HG03064 (cell line): ENCODE results near the gene MVB12B.

Experiments
- ATAC-seq: cut with Tn5 transposase; IDR thresholded peaks from one replicate; pipeline ENCODE4 v1.9.1; 2021; ENCODE audit warnings: low read depth; ENCODE audit not compliant: unreplicated experiment

Gene MVB12B

GRCh38 chr9:126354887-126355770 lies 28.5 kb downstream of the MVB12B start:
- ATAC-seq = no peak

DNA sequence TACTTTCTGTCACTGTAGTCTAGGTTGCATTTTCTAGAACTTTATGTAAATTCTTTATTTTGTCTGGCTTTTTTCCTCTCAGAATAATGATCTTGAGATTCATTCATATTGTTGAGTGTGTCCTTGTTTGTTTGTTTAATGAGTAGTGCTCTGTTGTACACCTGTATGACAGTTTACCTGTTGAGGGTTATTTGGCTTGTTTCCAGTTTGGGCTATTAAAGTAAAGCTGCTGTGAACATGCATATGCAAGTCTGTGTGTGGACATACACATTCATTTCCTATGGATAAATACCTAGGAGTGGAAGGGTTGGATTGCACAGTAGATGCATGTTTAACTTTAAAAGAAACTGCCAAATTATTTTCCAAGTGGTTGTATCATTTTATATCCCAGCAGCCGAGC lies 30.4 kb downstream of the MVB12B start:
- no peak for ATAC-seq

- ATAC-seq = no peak
Observed at GRCh38 chr9:126360073-126360472, 33.4 kb downstream of the MVB12B start.

DNA sequence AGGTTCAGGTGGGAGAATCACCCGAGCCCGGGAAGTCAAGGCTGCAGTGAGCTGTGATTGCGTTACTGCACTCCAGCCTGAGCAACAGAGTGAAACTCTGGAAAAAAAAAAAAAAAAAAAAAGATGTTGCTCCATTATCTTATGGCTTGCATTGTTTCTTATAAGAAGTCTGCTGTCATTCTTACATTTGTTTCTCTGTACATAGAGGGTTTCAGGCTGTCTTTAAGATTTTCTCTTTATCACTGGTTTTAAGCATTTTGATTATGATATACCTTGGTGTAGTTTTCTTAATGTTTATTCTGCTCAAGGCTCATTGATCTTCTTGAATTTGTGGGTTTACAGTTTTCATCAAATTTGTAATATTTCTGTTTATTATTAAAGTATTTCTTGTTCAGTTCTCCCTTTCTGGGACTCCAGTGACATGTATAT lies 35.2 kb downstream of the MVB12B start:
- no peak for ATAC-seq

GRCh38 chr9:126363250-126363649 lies 36.6 kb downstream of the MVB12B start:
- no peak for ATAC-seq

DNA sequence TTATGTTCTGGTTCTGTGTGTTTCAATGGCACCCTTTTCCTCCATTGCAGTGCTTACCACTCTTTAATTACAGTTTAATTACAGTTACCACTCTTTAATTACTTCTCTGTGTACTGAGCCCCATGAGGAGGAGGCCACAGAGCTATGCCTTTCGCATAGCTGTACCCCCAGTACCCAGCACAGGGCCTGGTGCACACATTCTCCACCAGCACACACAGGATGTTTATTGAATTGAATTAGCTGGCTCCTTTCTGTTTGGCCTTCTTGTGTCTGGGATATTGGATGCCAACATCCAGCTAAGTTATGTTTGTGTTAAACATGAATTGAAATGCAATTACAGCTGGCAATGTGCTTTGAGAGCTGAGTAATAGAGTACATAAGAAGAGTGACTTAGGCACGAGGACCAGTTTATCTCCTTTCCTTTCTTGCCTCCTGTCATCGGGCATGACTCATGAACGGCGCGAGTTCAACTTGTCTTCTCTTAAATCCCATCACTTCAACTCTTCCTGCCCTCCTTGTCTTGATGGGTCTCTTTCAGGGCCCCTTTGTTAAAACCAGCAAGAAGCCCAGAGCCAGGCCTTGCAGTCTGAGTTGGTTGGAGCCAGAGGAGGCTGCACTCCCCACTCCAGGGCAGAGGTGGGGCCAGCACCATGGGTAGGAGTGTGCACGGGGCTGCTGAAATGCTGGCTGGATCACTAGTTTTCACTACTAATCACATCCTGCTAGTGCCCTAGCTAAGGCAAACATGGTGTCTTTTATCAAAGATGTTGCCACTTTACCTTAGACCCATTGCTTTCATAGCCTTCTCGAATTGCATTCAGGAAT lies 37.4 kb downstream of the MVB12B start:
- no peak for ATAC-seq

- no peak for ATAC-seq
Observed at GRCh38 chr9:126365780-126366179, 39.2 kb downstream of the MVB12B start.

DNA sequence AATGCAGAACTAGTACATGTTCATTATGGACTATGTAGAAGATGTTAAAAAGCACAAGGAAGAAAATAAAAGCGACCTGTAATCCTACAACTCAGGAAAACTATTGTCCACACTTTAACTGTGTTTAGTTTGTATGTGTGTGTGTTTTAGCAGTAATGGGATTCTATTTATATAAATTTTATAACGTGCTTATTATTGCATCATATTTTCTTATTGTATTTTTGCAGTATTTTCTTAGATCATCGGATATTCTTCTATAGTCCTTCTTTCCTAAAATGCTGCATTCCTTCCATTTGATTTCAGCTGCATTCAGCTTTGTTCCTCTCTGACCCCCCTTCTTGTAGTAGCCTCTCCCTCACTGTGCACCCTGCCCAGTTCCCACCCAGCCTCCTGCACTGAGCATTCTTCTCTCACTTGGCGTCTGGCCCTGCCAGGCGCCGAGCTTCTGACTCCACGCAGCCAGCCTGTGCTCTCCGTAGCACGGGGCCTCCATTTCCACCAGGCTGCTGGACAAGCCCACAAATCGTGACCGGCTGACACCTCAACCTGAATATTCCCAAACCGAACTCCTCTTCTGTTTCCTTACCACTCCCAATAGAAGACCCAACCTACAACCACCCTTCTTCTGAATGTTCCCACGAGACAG lies 39.9 kb downstream of the MVB12B start:
- no peak for ATAC-seq

GRCh38 chr9:126367139-126367538 lies 40.5 kb downstream of the MVB12B start:
- ATAC-seq = no peak

- ATAC-seq = no peak
Observed at GRCh38 chr9:126367616-126368015, 41.0 kb downstream of the MVB12B start.

- no peak for ATAC-seq
Observed at GRCh38 chr9:126368020-126368419, 41.4 kb downstream of the MVB12B start.

DNA sequence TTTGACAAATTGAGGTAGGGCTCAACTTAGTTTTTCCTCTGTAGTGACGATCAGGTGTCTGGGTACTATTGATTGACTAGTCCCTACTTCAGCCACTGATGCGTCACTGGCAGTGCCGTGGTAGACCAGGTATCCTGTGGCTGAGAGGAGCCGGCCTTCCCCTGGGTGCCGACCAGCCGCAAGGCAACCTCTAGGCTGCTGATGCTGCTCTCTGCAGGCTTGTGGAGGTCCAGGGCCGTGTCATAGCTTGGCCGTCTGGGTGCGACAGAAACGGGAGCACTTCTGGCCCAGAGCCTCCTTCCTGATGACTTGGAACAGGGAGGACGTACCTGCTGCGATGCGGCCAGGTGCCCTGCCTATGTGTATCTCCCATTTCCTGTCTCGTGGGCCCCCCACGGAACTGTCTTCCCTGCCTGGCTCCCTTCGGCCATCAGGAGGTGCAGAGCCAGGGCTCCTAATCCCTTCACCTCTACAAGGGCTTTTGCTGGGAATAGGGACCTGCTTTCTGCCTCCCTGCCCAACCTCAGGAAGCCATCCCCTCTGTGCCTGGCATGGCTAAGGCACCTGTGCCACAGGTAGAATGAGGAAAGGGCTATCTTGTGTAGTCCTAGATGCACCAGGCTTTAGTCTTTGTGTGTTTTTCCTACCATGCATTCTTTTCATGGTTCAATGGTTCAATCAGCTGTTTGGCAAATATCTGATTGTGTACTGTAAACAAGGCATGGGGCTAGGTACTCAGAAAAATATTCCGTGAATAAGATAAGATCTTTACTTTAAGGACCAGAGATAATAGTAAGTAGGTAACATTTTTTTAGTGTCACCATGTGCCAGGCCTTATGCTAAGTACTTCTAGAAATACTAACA lies 44.6 kb downstream of the MVB12B start:
- ATAC-seq = no peak

DNA sequence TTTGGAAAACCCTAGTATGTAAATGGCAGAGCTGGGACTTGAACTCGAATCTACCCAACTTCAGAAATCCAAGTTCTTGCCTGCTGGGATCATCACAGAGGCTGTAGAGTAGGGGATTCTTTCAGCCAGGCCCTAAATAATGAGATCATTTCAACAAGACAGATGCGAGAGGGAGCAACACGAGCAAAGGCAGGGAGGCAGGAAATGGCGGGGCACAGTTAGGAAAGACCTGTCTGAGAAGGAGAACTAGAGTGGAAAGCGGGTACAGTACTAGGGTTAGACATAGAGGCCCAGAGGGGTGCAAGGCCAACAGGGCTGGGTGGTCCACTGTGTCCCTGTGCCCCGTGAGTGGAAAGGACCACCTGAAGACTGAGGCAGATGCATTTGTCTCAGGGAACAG lies 46.1 kb downstream of the MVB12B start:
- no peak for ATAC-seq

- ATAC-seq = no peak
Observed at GRCh38 chr9:126373241-126373640, 46.6 kb downstream of the MVB12B start.

DNA sequence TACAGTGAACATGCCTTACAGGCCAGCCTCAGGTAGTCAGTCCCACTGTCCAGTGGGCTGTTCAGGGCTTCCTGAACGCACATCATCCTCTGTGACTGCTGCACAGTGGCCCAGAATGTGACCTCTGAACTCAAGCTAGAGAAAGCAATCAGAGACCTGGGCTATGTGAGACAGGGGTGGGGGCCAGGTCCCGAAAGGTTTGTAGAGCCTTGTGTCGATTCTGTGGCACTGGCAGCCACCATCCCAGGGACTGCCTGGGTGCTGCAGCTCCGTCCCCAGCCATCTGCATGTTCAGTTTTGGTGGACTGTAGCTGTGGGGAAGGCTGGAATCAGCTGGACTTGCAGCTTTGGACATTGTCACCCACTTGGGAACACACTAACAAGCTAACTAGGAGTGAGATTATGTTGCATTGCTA lies 47.7 kb downstream of the MVB12B start:
- no peak for ATAC-seq

GRCh38 chr9:126375386-126375785 lies 48.8 kb downstream of the MVB12B start:
- no peak for ATAC-seq

DNA sequence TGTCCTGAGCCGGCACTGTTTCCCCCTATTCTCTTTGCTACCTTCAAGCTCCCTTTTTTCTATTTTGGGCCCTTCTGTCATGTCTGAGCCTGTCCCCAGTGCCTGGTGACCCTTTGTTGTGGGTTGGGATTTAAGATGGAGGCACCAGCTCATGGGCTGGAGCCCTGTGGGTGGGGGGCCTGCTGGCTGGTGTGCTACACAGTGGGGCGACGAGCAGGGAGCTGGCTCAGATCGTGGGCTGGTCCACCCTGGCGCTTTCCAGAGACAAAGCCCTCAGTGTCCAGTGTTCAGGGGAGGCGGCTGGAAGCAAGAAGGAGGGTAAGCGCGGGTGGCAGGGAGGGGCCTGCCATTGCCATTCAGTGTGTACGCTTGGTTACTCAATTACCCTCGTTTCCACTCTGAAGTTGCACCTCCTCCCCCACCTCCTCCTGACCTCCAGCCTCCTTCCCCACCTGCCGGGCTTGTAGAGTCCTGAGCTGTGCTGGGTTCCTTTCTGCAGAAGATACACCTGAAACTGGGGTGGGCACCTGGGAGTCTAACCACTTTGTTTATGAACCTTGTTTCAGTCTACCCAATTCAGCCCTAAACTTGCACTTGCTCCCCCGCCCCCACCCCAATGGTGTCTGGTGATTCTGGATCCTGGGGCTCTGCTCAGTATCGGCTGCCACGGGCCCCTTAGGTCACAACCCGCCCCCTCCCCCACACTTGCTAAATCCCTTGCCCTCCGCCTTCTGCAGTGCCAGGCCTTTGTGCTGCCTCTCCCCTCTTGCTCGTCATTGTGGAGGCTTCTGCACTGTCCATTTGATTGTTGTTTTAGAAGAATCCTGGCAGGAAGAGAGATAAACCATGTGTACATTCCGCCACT lies 49.9 kb downstream of the MVB12B start:
- no peak for ATAC-seq

DNA sequence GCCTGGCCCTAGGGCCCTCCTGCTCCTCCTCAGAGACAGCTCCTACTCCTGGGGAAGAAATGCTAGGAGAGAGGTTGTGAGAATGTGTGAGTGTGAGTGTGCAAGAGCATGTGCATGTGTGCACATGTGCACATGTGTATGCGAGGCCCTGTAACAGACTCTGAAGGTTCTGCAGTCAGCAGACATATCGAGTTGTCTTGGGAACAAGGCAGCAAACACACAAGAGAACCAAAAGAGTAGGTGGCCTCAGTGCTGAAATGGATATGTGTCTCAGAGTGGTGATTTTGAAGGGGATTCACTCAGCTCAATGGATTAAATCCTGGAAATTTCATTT lies 50.5 kb downstream of the MVB12B start:
- no peak for ATAC-seq

DNA sequence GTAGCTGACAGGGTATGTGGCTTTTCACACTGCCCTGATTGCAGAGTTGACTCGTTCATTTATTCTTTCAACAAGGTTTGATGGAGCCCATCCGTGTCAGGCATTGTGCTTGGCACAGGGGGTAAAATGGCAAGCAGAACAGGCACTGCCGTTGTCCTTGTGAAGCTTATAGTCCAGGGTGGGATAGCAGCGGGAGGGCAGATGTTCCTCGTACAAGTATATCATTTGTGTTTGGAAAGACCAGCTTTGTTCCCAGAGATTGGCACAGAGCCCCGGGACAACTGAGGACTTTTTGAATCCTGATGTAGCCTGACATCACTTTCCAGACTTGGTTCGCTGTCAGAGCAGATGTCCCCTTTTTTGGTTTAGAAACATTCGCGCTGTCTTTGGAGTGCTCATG lies 50.9 kb downstream of the MVB12B start:
- ATAC-seq = no peak
